ENCODE results near the gene PTPN9. TPM values are rescaled to one million over a fixed set of nuclear protein-coding genes. Genes with fewer than 3 reads are reported as not detected.

Gene PTPN9
- total and polyA plus RNA-seq, 2 of the 4 experiments (the other 2 are of a cell fraction), result 26.5 to 38.9 TPM

- H4K8ac ChIP-seq (ENCODE audit: low read depth in 2 of 2, low read length in 2 of 2), result no peak overlapping the region
- no peak overlapping the region for H3K9ac ChIP-seq (ENCODE audit: low read depth, low read length)
- H2BK5ac ChIP-seq (ENCODE audit: low read depth, low read length, poor library complexity, severe bottlenecking), result no peak overlapping the region
- no peaks in the 10 kb centered on the region for H4K20me1 ChIP-seq (ENCODE audit: insufficient read depth, low read length)
- H3K36me3 ChIP-seq (ENCODE audit: control insufficient read depth, insufficient read depth, low read length), result peaks cover 2% of the 10 kb centered on the region
- H3K18ac ChIP-seq (ENCODE audit: low read depth, low read length), result no peak overlapping the region
- POLR2A ChIA-PET (ENCODE audit: unreplicated experiment), result no interaction called here
- H3K14ac ChIP-seq (replicated peaks; ENCODE audit: low read depth, low read length), result no peak overlapping the region
- peaks cover 6% of the 10 kb centered on the region for H3K4me1 ChIP-seq (ENCODE audit: control insufficient read depth, insufficient read depth, low read length)
- no peak overlapping the region for H2BK120ac ChIP-seq (ENCODE audit: low read depth, low read length)
- H3K56ac ChIP-seq (ENCODE audit: extremely low read depth, insufficient read depth, low read length), result no peak overlapping the region
- H3K27ac ChIP-seq (ENCODE audit: insufficient read depth, low read length), result no peak overlapping the region
- 100% methylated on average over 1 of the region's 1 CpG; no CpG with 5 or more reads in 1 of the 2 experiments for WGBS, 2 experiments (ENCODE audit: extremely low coverage in 2 of 2, insufficient read length in 1 of 2)
- H2BK15ac ChIP-seq (ENCODE audit: low read depth, low read length), result no peak overlapping the region
- H2BK20ac ChIP-seq (ENCODE audit: low read depth, low read length), result no peak overlapping the region
- TF ChIP-seq BHLHE40 (IDR thresholded peaks at IDR 0.05; ENCODE audit: low read depth, low read length), result no peak
- no peak for TF ChIP-seq MAFK (IDR thresholded peaks at IDR 0.05; ENCODE audit: low read depth, low read length)
- no peak for TF ChIP-seq USF2 (IDR thresholded peaks at IDR 0.05; ENCODE audit: low read depth, low read length)
- no peak for TF ChIP-seq ELK1 (IDR thresholded peaks at IDR 0.05; ENCODE audit: borderline replicate concordance, low read depth, low read length)
- TF ChIP-seq NFE2L2 (IDR thresholded peaks at IDR 0.05; ENCODE audit: low read depth, low read length), result no peak
- no peak for TF ChIP-seq MAZ (IDR thresholded peaks at IDR 0.05; ENCODE audit: borderline replicate concordance, low read depth, low read length)
- TF ChIP-seq CTCF (conservative IDR thresholded peaks at IDR 0.05; ENCODE audit: low read depth, low read length), result no peak
- no peak for TF ChIP-seq FOS (IDR thresholded peaks at IDR 0.05; ENCODE audit: low read depth, low read length)
- TF ChIP-seq RCOR1 (IDR thresholded peaks at IDR 0.05; ENCODE audit: insufficient replicate concordance, low read length), result no peak
- H3K79me1 ChIP-seq (ENCODE audit: low read depth in 1 of 2, low read length in 2 of 2), result 0 out of 4 replicates have a peak, but pooled peaks cover 0 to 4% of the 10 kb centered on the region in 2 experiments
- dilution Hi-C loops (cut with HindIII; ENCODE audit: low sequenced_read_pairs, unreplicated experiment), result no loop called here
- CTCF ChIA-PET, result no interaction called here
- H3K9me3 ChIP-seq (ENCODE audit: control insufficient read depth, insufficient read depth, low read length), result no peaks in the 10 kb centered on the region
- H3K9me1 ChIP-seq (ENCODE audit: insufficient read depth, low read length), result peaks cover 3% of the 10 kb centered on the region; the same call in 1 of the 2 replicates
- BruUV-seq (replicated peaks), result no TSS peak
- no peak overlapping the region for H3K23ac ChIP-seq (ENCODE audit: low read depth, low read length)
- H3K4ac ChIP-seq (ENCODE audit: low read depth, low read length), result no peak overlapping the region
- no peak overlapping the region for H2AFZ ChIP-seq (replicated peaks; ENCODE audit: low read length, poor library complexity)
- H3K27me3 ChIP-seq (ENCODE audit: control insufficient read depth, insufficient read depth, low read length), result no peaks in the 10 kb centered on the region
- H2AK9ac ChIP-seq (replicated peaks; ENCODE audit: low read depth, low read length, poor library complexity), result no peak overlapping the region
- H4K5ac ChIP-seq (ENCODE audit: low read depth, low read length), result no peak overlapping the region
- H3K4me3 ChIP-seq (ENCODE audit: insufficient read depth, low read depth, low read length), result no peak overlapping the region
- intact Hi-C loops (cut with micrococcal nuclease), result loop anchor here (10.0 kb wide), 1 partner anchor 435 kb away; the partner anchor contains the start of gene PPCDC
- DNase-seq, result no peak
- ATAC-seq (ENCODE audit: low read depth), result no peak
- in situ Hi-C loops (cut with MboI; ENCODE audit: low sequenced_read_pairs), result no loop called here
- H3K4me2 ChIP-seq (ENCODE audit: low read depth, low read length), result no peak overlapping the region
- H4K91ac ChIP-seq (ENCODE audit: insufficient read depth, low read depth, low read length), result no peak overlapping the region
- H2AK5ac ChIP-seq (ENCODE audit: low read depth, low read length), result no peak overlapping the region
Measured at GRCh38 chr15:75459581-75459980, 119.5 kb downstream of the PTPN9 start.
